HG03095 (cell line): Measurements from ENCODE around the gene TMPRSS5.
"Not testable (repeated sequence)": the region's sequence is repeated elsewhere in the genome, so short reads cannot be mapped to it uniquely, and the experiment has no call there.

Experiments
- ATAC-seq: cut with Tn5 transposase; IDR thresholded peaks from one replicate; pipeline ENCODE4 v1.9.1; 2021; ENCODE audit warnings: moderate library complexity; ENCODE audit not compliant: unreplicated experiment

TMPRSS5 gene

DNA sequence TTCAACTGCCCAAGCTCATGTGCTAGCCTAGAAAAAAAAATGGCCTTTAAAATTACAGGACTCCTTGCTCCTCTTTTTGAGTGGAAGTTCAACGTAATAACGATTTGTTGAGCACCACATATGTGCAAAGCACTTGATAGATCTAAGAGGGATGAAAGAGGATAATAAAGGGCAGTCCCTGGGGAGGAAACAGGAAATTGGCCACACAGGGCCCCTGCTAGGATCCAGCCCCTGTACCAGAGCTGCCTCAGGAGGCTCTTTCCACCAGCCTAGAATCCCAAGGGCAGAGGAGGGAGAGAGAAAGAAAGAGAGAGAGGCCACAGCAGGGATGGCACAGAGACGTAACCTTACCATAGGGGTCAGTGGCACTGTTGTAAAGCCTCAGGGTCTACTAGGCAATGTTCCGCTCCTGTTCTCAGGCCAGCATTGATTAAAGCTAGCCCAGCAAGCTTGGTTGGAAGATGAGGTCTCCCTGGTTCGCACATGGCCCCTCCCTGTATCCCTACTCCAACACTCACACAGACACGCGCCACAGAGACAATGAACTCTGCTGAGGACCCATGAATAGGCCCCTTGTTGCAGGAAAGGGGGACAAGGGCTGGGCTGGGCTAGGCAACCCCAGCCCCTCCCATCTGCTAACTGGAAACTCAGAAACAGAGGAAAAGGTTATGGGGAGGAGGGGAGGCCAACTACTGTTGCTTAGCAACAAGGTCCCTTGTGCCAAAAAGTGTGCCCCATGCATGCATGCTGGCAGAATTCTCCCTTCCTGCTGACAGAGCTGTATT lies at the start of gene TMPRSS5:
TMPRSS5 (minus strand) TSS at position 438 of the 785 bp plus-strand sequence; CDS start at position 354, 84 bp downstream.
- ATAC-seq: no peak

DNA sequence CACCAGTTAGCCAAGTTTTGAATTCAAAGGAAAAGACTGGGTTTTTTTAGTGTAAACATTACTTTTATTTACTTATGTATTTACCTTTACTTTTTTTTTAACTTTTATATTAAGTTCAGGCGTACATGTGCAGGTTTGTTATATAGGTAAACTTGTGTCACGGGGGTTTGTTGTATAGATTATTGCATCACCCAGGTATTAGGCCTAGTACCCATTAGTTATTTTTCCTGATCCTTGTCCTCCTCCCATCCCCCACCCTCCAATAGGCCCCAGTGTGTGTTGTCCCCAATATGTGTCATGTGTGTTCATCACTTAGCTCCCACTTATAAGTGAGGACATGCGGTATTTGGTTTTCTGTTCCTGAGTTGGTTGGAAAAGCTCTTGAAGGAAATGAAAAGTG lies 46.8 kb upstream of the TMPRSS5 start:
- no peak for ATAC-seq

DNA sequence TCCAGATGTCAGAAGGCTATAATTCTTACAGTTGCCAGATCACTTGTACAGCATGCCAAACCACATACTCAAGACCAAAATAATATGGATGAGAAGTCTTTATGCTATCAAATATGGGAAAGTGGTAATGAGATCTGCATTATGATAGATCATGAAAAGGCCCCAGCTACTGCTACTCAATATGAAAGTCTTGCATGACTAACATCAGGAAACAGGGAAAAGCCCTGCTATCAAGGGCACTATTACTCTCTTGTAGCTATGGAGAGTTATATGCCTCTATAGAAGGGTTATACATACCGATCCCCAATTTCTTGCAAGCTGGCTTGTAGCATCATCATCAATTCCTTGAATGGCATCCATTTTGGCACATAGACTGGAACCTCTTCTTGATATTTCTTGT lies 30.2 kb upstream of the TMPRSS5 start:
- no peak for ATAC-seq

DNA sequence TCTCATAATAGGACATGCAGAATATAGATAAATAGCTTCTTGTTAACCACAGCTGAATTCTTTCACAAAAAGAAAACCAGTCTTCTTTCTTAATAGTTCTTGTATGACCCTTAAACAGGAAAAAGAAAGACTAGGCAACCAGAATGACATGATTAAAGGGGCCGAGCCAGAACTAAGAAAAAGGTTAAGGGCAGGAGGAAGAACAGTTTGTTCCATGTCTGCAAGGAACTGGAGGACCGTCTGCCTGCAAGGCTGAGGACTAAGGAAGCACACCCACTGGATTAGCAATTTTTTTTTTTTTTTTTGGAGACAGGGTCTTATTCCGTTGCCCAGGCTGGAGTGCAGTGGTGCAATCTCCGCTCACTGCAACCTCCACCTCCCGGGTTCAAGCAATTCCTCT lies 26.0 kb upstream of the TMPRSS5 start:
- no peak for ATAC-seq

DNA sequence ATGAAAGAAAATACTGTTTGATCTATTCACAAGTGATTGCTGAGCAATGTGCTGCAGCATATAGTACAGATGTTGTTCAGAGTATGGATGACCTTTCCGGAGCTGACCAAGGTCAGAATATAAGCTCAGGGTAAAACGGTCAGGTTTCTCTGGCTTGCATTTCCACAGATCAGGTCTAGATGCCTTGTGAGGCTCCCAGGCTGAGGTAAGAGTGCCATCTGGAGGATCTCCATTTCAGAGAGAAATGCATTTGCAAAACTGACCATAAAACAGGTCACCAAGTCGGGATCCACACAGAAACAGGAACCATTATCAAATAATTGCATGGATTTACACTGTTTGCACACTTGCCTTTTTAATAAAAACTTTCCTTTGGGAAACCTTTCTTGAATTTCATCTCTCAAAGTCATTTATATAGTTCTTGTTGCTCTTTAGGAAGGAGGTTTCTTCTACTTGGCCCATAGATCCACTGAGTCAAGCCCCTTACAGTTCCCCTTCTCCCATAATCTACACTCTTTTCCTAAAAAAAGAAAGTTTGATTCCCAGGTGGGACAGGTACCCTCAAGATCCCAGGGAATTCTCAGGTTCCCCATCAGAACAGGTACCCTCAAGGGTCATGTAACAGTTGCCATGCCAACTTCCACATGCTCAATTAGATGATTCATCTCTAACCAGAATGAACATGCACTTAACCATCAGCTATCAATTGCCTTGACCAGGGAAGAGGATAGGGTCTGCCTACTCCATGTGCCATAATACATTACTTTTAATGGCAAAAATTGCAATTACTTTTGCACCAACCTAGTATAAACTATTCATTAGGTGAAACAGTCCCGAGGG lies 25.0 kb upstream of the TMPRSS5 start:
- no peak for ATAC-seq

DNA sequence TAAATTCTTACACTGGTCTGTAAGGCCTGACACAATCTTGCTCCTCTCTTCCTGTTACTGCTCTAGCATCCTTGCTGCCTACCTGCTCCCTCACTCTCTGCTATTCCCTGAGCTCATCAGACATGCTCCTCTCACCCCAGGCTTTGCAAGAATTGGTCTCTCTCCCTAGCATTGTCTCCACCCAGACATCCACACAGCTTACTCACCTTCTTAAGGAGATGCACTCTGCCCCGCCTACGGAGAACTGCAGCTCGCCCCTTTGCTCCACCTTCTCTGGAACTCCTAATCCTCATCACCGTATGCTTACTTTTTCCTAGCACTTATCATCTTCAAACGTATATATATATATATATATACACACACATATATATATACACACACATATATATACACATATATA lies 23.3 kb upstream of the TMPRSS5 start:
- ATAC-seq: no peak

DNA sequence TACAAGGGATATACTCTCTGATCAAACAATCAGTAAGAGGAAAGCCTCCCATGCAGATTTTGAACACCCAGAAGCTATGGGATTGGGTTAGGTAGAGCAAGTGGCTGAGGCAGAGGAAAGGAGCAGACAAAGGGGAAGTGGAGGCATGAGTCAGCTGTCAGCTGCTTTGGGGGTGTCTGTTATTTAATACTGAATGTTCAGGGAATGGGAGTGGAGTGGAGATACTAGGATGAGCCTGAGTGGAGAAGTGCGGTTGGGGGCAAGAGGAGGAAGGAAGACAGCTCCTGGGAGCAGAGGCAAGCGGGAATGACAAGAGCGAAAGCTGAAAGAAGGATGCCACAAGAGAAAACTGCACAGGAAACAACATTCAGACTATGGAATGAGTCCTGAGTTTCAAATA lies 22.7 kb upstream of the TMPRSS5 start:
- no peak for ATAC-seq

DNA sequence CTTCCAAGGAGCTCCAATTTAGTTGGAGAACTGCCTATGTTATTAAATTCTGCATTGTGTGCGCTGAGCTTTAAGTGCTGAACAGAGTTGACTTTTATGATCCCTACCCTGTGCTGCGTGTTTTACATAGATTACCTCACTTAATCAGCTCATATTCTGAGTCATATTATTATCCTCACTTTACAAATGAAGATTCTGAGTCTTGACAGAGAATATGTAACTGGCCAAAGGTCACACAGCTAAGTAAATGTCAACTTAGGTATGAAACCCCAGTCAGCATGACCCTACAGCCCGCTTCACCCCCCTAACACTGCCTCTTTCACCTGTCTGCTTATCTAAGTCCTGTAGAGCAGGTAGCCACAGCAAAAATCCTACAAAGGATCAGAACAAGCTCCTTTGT lies 19.8 kb upstream of the TMPRSS5 start:
- ATAC-seq: no peak

DNA sequence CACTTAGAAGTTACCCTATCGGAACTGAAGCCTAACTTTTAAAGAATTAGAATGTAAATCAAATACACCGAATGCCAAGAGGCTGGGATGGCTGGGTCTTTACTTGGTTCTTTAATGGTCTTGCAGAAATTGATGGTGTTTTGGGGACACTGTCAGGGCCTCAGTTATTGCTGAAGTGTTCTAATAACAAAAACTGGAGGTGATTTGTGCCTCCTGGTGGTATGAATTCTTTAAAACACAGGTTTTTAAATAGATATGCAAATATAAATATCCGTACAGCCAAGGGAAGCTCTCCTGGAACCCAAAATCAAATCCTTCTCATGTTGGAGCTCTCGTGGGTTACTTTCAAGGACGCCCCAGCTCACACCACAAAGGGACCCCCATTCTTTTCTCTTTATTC lies 19.3 kb upstream of the TMPRSS5 start:
- ATAC-seq: no peak

DNA sequence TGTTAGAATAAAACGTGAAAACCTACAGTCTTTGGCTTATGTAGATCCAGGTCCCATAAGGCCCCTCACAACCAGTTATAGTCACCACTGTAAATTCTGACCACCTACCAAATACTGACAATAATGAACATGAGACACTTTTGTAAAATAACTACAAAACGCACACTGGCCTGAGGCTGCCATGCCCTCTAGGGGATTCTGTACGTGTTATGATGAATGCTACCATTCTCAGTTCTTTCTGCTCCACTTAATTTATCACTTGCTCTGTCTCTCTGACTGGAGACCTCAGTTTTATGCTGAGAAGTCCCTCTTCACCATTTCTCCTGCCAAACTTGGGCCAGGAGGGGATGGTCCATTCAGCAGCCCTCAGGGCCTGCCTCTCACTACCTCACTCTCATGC lies 18.7 kb upstream of the TMPRSS5 start:
- no peak for ATAC-seq

DNA sequence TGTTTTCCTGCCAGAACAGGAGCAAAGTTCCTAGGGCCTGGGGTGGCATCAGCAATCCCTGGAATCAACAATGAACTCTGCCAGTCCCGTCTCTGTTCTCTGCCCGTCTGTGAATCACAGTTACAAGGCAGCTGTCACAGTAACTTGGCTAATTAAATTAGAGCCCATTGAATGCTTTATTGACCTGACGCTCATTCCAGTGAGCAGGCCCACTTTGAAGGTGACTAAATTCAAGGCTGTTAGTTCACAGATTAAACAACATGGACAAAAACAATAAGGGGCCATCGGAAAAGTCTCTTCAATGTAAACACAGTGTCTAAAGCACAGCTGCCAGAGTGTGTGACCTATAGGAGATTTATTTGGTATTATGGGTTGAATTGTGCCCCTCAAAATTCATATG lies 17.7 kb upstream of the TMPRSS5 start:
- no peak for ATAC-seq

DNA sequence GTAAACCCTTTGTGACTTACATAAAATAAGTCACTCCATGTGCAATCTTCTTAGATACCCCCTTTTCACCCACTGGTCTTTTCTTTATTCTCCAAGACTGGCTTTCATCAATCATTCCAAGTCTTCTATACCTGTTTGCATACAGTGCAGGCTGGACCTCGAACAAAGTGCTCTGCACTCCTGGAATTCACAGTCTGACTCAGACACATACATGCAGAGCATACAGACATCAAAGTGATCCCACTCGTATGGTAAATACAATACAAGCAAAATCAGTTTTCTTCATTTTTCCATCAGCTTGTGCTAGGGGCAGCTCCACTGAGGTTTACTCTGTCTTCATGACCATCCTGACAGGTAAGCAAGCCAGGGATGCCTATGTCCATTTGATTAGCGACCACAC lies 16.8 kb upstream of the TMPRSS5 start:
- ATAC-seq: no peak

DNA sequence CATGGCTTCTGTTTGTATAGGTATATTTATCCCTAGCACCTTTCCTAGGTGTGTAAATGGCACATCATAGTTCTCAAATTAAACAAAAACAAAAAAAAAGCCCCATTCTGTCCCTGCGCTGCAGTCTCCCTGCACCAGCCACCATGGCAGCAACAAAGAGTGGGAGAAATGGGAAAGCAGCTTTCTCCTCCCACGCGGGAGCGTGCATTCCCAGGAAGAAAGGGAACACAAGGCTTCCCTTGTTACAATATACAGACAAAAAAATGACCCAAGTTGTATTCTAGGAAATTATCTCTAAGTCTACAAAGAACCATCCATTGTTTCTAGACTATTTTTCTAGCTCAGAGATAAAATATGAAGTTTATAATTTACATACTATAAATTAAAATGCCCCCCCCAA lies 16.1 kb upstream of the TMPRSS5 start:
- ATAC-seq: no peak

DNA sequence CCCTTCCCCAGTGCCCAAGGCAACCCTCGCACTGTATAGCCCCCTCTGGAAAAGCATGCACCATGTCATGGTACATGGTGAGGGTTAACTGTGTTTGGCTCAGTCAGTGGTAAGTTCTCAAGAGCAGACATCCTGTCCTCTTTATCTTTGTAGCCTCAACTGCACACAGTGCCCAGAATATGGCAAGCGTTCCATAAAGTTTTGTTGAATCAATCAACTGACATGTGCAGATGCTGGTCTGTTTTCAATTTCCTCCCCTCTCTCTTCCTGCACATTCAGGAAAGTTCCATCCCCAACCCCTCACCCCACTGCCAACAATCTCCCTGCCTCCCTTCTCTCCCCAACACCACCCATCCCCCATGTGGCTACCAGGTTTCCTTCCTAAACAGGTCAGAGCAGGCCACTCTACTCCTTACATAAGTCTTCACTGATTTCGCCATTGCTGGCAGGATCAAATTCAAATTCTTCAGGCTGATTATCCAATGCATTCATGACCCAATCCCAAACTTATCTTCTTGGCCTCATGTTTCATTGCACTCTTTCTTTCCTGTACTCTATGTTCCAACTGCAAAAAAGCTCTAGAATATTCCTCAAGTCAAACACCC lies 15.5 kb upstream of the TMPRSS5 start:
- ATAC-seq: no peak

DNA sequence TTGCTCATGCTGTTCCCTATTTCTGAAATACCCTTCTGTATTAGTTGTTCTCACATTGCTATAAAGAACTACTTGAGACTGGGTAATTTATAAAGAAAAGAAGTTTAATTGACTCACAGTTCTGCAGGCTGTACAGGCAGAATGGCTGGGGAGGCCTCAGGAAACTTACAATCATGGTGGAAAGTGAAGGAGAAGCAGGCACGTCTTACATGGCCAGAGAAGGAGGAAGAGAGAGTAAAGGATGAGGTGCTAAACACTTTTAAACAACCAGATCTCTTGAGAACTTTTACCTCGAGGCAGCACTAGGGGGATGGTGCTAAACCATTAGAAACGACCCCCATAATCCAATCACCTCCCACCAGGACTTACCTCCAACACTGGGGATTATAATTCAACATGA lies 14.4 kb upstream of the TMPRSS5 start:
- not testable (repeated sequence) for ATAC-seq

DNA sequence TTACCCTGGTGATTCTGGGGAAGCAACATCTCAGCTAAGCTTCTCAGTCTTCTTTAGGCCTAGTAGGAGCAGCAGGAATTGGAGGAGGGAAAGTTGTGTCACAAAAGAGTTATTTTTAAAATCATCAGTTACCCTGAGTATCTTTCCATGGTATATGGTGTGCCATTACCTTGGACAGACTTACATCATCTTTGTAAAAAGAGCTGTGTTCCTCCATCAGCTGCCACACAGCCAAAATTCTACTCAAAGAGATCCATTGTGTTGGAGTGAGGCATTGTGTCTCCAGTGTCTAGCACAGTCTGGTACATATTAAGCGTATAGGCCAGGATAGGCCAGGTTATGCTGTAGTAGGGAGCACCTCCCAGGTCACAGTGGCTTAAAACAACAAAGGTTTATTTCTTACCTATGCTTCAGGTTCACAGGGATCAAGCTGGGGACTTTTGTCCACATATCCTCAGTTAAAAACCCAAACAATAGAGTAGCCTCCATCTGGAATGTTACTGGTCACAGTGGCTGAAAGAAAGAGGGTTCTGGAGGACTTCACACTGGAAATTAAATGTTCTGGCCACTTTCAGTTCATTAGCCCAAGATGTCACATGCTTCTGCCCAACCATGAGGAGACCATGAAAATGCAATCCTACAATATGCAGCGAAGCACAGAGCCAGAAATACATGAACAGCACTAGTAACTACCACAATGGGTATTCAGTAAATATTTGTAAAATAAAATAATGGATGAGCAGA lies 9.9 kb upstream of the TMPRSS5 start:
- no peak for ATAC-seq

DNA sequence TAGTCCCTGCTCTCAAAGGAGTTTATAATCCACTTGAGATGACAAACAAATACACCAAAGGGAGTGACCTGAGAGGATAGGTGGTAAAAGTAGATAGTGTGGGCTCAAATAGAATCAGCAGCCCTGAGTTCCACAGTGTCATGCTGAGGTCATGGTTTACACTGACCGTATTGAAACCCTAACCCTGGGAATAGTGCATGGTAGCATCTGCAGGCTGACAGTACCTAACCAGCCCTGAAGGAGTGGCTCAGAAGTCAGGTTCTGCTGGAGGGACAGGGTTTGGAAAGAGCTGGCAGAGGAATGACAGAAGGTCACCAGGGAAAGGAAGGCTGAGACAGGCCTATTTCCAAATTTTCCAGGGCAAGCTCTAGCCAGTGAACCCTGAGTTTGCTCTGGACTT lies 9.2 kb upstream of the TMPRSS5 start:
- no peak for ATAC-seq

DNA sequence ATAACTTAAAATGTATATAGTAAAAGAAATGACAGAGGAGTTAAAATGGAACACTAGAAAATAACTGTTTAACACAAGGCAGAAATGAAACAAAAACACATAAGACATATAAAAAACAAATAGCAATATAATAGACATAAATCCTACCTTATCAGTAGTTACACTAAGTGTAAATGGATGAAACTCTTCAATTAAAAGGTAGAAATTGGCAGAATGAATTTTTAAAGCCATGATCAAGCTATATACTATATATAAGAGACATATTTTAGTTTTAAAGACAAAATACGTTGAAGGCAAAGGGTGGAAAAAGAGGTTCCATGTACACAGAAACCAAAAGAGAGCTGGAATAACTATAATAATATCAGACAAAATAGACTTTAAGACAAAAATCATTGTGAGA lies 4.9 kb upstream of the TMPRSS5 start:
- no peak for ATAC-seq

DNA sequence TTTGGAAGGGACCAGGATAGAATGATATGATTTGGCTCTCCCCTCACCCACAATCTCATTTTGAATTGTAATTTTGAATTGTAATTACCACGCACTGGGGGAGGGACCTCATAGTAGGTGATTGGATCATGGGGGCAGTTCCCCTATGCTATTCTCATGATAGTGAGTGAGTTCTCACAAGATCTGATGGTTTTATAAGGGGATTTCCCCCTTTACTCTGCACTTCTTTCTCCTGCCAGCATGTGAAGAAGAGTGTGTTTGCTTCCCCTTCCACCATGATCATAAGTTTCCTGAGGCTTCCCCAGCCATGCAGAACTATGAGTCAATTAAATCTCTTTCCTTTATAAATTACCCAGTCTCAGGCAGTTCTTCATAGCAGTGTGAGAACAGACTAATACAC lies 2.6 kb downstream of the TMPRSS5 start:
- ATAC-seq: not testable (repeated sequence)

DNA sequence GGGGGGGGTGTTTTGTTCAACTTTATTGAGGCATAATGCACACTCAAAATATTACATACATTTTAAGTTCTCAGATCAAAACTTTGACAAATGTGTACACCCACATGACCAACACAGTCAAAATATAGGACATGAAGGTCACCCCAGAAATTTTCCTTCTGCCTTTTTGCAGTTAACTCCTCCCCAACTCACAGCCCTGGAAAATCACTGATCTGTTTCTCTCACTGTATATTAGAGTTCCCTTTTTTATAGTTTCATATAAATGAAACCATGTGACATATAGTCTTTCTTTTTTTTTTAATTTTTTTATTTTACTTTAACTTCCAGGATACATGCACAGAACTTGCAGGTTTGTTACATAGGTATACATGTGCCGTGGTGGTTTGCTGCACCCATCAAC lies 4.6 kb downstream of the TMPRSS5 start:
- no peak for ATAC-seq

DNA sequence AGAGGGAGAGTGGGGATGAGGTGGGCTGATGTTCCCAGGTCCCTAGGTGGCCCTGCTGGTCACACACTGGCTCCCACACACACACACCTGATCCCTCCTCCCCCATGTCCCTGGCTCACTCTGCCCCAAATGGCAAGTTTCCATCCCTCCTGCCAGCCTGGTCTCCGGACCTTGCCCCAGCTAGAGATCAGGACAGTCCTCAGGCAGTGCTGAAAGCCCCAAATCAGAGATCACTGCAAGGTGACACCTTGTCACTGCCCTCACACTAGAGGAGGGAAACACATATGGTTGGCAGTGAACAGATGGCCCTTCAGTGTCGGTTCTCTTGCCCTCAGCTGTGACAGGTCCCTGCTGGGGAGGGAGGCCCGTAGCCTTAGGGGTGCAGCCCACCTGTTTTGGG lies 7.6 kb downstream of the TMPRSS5 start:
- ATAC-seq: no peak
